IMR-90 (cell line): Measurements from ENCODE around the gene TGFBR2. TPM values are rescaled to one million over a fixed set of nuclear protein-coding genes. Genes with fewer than 3 reads are reported as not detected.
A peak's percentile ranks its signal among the peaks of the same experiment; 100 is the strongest.

Experiments
- ATAC-seq: fragments of 200-7000 bp; cut with Tn5 transposase; 2 replicates; pipeline ENCODE4 v1.9.1; 2020; ENCODE audit warnings: low read depth, mild to moderate bottlenecking, moderate library complexity
- BruUV-seq: library from RNA; stranded (reverse); fragments of 400-500 nt; replicated peaks from 2 replicates; lab custom pipeline; 2021; lab: Mats Ljungman, UMichigan
- CTCF ChIA-PET: fragments of 300-600 bp; formaldehyde crosslinking; extraction: SDS; loops from one replicate; lab custom pipeline; 2021; ENCODE audit warnings: antibody characterized with exemption; lab: Yijun Ruan, JAX
- POLR2A ChIA-PET: fragments of 300-600 bp; sonication (Branson Sonifier 250); formaldehyde crosslinking; loops from one replicate; lab custom pipeline; 2022; ENCODE audit warnings: antibody characterized with exemption; ENCODE audit not compliant: unreplicated experiment; lab: Charles Lee
- DNase-seq: peaks from one replicate; pipeline ENCODE4 v3.0.0; 2013
- H2AFZ ChIP-seq: replicated peaks from 2 replicates; pipeline ENCODE3; 2013; ENCODE audit warnings: low read length, mild to moderate bottlenecking; ENCODE audit not compliant: poor library complexity
- H2AK5ac ChIP-seq: 2 replicates; pipeline ENCODE4 v1.6.1; 2013; ENCODE audit warnings: low read depth, low read length, inconsistent platforms
- H2AK9ac ChIP-seq: replicated peaks from 2 replicates; pipeline ENCODE3; 2013; ENCODE audit warnings: mild to moderate bottlenecking, low read depth, low read length, moderate library complexity; ENCODE audit not compliant: poor library complexity
- H2BK120ac ChIP-seq: 2 replicates; pipeline ENCODE4 v1.6.1; 2013; ENCODE audit warnings: low read depth, low read length, inconsistent platforms
- H2BK15ac ChIP-seq: 3 replicates; pipeline ENCODE4 v1.6.1; 2013; ENCODE audit warnings: low read depth, low read length, inconsistent platforms
- H2BK20ac ChIP-seq: 2 replicates; pipeline ENCODE4 v1.6.1; 2013; ENCODE audit warnings: low read depth, mild to moderate bottlenecking, inconsistent platforms, low read length, moderate library complexity
- H2BK5ac ChIP-seq: 2 replicates; pipeline ENCODE4 v1.6.1; 2013; ENCODE audit warnings: mild to moderate bottlenecking, low read depth, low read length, inconsistent platforms; ENCODE audit not compliant: poor library complexity, severe bottlenecking
- H3K14ac ChIP-seq: replicated peaks from 2 replicates; pipeline ENCODE4 v1.6.1; 2013; ENCODE audit warnings: low read depth, low read length, inconsistent platforms
- H3K18ac ChIP-seq: 2 replicates; pipeline ENCODE4 v1.6.1; 2013; ENCODE audit warnings: low read depth, low read length, control low read depth
- H3K23ac ChIP-seq: 2 replicates; pipeline ENCODE4 v1.6.1; 2013; ENCODE audit warnings: low read depth, low read length, inconsistent platforms
- H3K27ac ChIP-seq: 2 replicates; pipeline ENCODE4 v1.5.1; 2013; ENCODE audit warnings: mild to moderate bottlenecking, control low read depth, low read length; ENCODE audit not compliant: insufficient read depth
- H3K27me3 ChIP-seq: 2 replicates; pipeline ENCODE4 v1.6.1; 2013; ENCODE audit warnings: low read length; ENCODE audit not compliant: control insufficient read depth, insufficient read depth
- H3K36me3 ChIP-seq: 2 replicates; pipeline ENCODE4 v1.6.1; 2013; ENCODE audit warnings: low read length, mixed read lengths; ENCODE audit not compliant: control insufficient read depth, insufficient read depth
- H3K4ac ChIP-seq: 2 replicates; pipeline ENCODE4 v1.6.1; 2013; ENCODE audit warnings: low read depth, low read length, inconsistent platforms
- H3K4me1 ChIP-seq: 2 replicates; pipeline ENCODE4 v1.6.1; 2013; ENCODE audit warnings: low read length, mixed read lengths; ENCODE audit not compliant: control insufficient read depth, insufficient read depth
- H3K4me2 ChIP-seq: 2 replicates; pipeline ENCODE4 v1.6.1; 2013; ENCODE audit warnings: low read depth, mild to moderate bottlenecking, control low read depth, low read length, moderate library complexity
- H3K4me3 ChIP-seq: 2 replicates; pipeline ENCODE4 v1.5.1; 2013; ENCODE audit warnings: low read depth, mild to moderate bottlenecking, control low read depth, low read length, moderate library complexity; ENCODE audit not compliant: insufficient read depth
- H3K56ac ChIP-seq: 2 replicates; pipeline ENCODE4 v1.6.1; 2013; ENCODE audit warnings: low read length, inconsistent platforms; ENCODE audit not compliant: insufficient read depth; ENCODE audit errors: extremely low read depth
- H3K79me1 ChIP-seq, 2 experiments: 2 replicates each; pipeline ENCODE4 v1.6.1; 2013; ENCODE audit warnings: low read length in 2 of 2, inconsistent platforms in 1 of 2, low read depth in 1 of 2
- H3K9ac ChIP-seq: 2 replicates; pipeline ENCODE4 v1.6.1; 2013; ENCODE audit warnings: low read depth, low read length, control low read depth
- H3K9me1 ChIP-seq: 2 replicates; pipeline ENCODE4 v1.6.1; 2013; ENCODE audit warnings: low read length, inconsistent platforms; ENCODE audit not compliant: insufficient read depth
- H3K9me3 ChIP-seq: 2 replicates; pipeline ENCODE4 v1.6.1; 2013; ENCODE audit warnings: low read length; ENCODE audit not compliant: control insufficient read depth, insufficient read depth
- H4K20me1 ChIP-seq: 2 replicates; pipeline ENCODE4 v1.6.1; 2013; ENCODE audit warnings: low read length, inconsistent platforms; ENCODE audit not compliant: insufficient read depth
- H4K5ac ChIP-seq: 2 replicates; pipeline ENCODE4 v1.6.1; 2013; ENCODE audit warnings: mild to moderate bottlenecking, low read depth, low read length, control low read depth
- H4K8ac ChIP-seq, 2 experiments: 2 replicates each; pipeline ENCODE4 v1.6.1; 2013; ENCODE audit warnings: low read depth in 2 of 2, low read length in 2 of 2, control low read depth in 1 of 2, inconsistent platforms in 1 of 2
- H4K91ac ChIP-seq: 2 replicates; pipeline ENCODE4 v1.6.1; 2013; ENCODE audit warnings: low read depth, low read length, inconsistent platforms; ENCODE audit not compliant: insufficient read depth
- MXI1 ChIP-seq: IDR thresholded peaks from 2 replicates; pipeline ENCODE4 v1.6.1; 2012; ENCODE audit warnings: low read depth, mild to moderate bottlenecking, low read length, moderate library complexity, borderline replicate concordance
- RCOR1 ChIP-seq: IDR thresholded peaks from 2 replicates; pipeline ENCODE4 v1.6.1; 2012; ENCODE audit warnings: mild to moderate bottlenecking, low read length, improper control_type of control experiment; ENCODE audit not compliant: insufficient replicate concordance
- WGBS, 2 experiments: methylation state at CpG; one replicate each; pipeline versions ENCODE4 v1.1.5 to v1.1.7; 2013; ENCODE audit warnings: missing lambda C conversion rate in 2 of 2; ENCODE audit not compliant: insufficient read length in 1 of 2; ENCODE audit errors: extremely low coverage in 2 of 2; 5-methylcytosine and 5-hydroxymethylcytosine counted together
- dilution Hi-C: fragments of 300-500 bp; cut with HindIII; formaldehyde crosslinking; loops from one replicate; pipeline ENCODE4 v1.14.3; 2018; ENCODE audit warnings: low sequenced_read_pairs; ENCODE audit not compliant: unreplicated experiment
- in situ Hi-C: fragments of 300-500 bp; cut with MboI; formaldehyde crosslinking; loops from 3 replicates; pipeline ENCODE4 v1.14.3; 2019; ENCODE audit warnings: low sequenced_read_pairs, inconsistent platforms, mixed read lengths
- intact Hi-C: fragments of 100-400 bp; cut with micrococcal nuclease; formaldehyde crosslinking; loops from 2 replicates; pipeline ENCODE4 v1.10.0; 2022
- polyA plus RNA-seq, 3 experiments: library from polyadenylated mRNA; depleted of rRNA; stranded (reverse); fragments of >200 nt; gene quantifications; 2 replicates each; pipeline ENCODE4 v1.2.3, GENCODE V29; 2012; ENCODE audit warnings: low replicate concordance in 1 of 3
- total RNA-seq: library from RNA; depleted of rRNA; stranded (reverse); fragments of >200 nt; gene quantifications from 2 replicates; pipeline ENCODE4 v1.2.3, GENCODE V29; 2012

The TGFBR2 gene
- total and polyA plus RNA-seq, 2 of the 4 experiments (the other 2 are of a cell fraction) = 63.7 to 87.5 TPM

- in situ Hi-C loops = no loop called here
- no peak overlapping the region for H3K9ac ChIP-seq
- ATAC-seq = no peak
Measured at GRCh38 chr3:30645077-30645476, 38.7 kb downstream of the TGFBR2 start.

More at GRCh38 chr3:30645077-30645476, 38.7 kb downstream of the TGFBR2 start:
- no CpG with 5 or more reads among the region's 4 CpGs for WGBS, 2 experiments
- Histone ChIP-seq H4K91ac (no peak overlapping the region), H3K23ac (no peak overlapping the region), H3K4me3 (no peak overlapping the region), H2BK120ac (no peak overlapping the region; the same call in 1 of the 2 replicates), H3K18ac (no peak overlapping the region; the same call in 1 of the 2 replicates), H3K79me1 (peaks cover 46 to 75% of the 10 kb centered on the region in 2 experiments), H3K9me1 (peaks cover 21% of the 10 kb centered on the region), H3K4ac (no peak overlapping the region), H3K9me3 (no peaks in the 10 kb centered on the region), H3K27ac (peak overlapping the region; percentile 52; the same call in 1 of the 2 replicates), H4K20me1 (no peaks in the 10 kb centered on the region), H2BK5ac (peak overlapping the region; percentile 20), H2AFZ (no peak overlapping the region), H3K4me2 (no peak overlapping the region), H3K14ac (no peak overlapping the region), H3K56ac (no peak overlapping the region), H2AK9ac (no peak overlapping the region), H3K4me1 (peaks cover 30% of the 10 kb centered on the region), H4K8ac (no peak overlapping the region), H2BK20ac (no peak overlapping the region), H4K5ac (no peak overlapping the region), H2BK15ac (no peak overlapping the region), H3K27me3 (no peaks in the 10 kb centered on the region), H3K36me3 (peaks cover 22% of the 10 kb centered on the region), H2AK5ac (peak overlapping the region; percentile 32; the same call in 1 of the 2 replicates)
- TF ChIP-seq MXI1 (no peak), RCOR1 (no peak)
- ChIA-PET CTCF (no interaction called here), POLR2A (no interaction called here)
- dilution Hi-C loops (no loop called here), intact Hi-C loops (no loop called here)
- BruUV-seq = no TSS peak
- DNase-seq = no peak
